GM18951 (cell line): ENCODE measurements around the gene GCSAM.

Experiments
- POLR2A ChIP-seq: IDR thresholded peaks from 4 replicates; pipeline ENCODE4 v1.6.1; 2011; ENCODE audit warnings: mild to moderate bottlenecking; ENCODE audit not compliant: insufficient read length, insufficient read depth; ENCODE audit errors: extremely low read depth
- in situ Hi-C: fragments of 300-500 bp; cut with MboI; formaldehyde crosslinking; loops from one replicate; pipeline ENCODE4 v1.12.0; 2022; ENCODE audit warnings: low sequenced_read_pairs, mixed read lengths, inconsistent platforms; ENCODE audit not compliant: unreplicated experiment

The GCSAM gene

DNA sequence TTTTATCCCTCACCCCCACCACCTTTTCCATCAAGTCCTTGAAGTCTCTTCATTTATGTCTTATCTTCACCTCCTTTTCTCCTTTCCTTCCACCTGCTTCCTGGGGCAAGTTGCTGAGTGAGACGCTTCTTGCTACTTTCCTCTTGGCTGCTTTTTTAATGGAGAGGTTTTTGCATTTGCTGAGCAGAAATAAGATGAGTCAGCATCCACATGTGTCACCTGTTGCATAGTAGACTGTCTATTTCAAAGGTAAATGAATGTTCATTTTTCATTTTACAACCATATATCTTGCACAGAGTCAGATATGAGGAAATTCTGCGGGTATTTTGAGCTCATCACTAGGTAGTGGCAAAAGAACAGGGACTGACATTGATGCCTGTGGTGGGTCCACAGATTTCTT lies 28.3 kb downstream of the GCSAM start:
- TF ChIP-seq POLR2A = no peak
- in situ Hi-C loops = no loop called here

DNA sequence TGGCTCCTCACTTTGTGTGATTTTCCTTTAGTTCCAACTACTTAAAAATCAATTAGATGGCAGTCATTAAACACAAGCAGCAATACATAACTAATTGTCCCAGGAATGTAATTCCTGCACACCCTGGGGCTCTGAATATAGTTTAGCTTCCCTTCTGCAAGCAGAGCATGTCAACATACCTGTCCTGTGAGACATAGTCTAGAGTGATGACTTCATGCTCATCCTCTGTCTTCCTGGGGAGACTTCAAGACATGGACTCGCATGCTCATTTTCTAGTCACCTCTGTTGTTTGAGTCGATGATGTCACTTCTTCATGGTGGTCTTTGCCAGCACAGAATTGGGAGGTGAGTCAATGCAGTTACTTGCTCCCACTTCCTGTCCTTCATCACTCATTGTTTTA lies 31.1 kb downstream of the GCSAM start:
- in situ Hi-C loops = no loop called here
- TF ChIP-seq POLR2A = no peak

DNA sequence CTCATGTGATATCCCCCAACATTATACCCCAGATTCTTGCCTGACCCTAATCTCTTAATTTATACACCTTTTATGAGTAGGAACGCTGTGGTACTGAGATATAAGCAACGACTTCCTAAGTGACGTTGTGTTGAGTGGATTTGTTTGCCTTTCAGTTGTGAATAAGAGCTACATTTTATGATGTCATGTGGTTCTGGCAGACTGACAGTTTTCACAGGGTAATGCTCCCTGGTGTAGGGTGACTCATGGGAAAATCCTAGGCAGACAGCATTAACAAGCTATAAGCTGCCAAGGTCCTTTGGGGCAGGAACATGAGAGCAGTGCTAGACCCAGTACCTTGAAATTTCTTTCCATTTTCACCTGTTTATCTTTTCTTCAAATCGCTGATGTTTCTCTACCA lies 35.7 kb downstream of the GCSAM start:
- no peak for TF ChIP-seq POLR2A
- in situ Hi-C loops = no loop called here

DNA sequence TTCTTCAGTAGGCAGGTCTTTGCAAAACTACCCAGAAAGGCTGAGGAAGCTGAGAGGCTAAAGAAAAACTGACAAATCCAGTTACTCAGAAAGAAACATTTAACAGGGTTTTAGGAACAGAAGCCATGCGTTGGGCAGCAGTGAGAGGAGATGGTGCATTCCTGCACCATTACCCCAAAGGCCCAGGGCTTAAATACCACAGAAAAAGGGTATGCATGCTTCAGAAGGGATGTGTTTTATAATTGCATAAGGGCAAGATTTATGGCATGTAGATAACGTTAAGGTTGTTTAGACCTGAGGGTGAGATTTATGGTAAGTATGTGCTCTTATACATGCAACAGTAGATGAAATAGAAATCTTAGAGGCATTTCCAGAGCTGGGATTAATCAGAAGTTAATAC lies 36.9 kb downstream of the GCSAM start:
- in situ Hi-C loops = no loop called here
- no peak for TF ChIP-seq POLR2A

DNA sequence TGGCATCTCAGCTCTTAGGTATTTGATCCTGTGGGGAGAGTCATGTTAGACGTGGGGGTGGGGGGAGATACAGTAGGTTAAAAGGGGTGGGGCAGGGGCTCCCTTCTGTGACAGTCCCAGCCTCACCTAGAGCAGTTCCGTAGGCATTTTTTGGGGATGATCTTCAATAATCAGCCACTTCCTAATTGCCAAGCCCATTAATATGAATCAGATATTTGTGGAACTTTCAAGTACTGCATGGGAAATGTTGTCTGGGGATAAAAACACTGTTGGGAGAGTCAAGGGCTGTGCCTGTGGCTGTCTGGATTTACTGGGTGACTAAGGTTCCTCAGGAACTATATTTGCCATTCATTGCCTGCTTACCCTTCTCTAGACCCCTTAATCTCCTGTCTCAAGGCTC lies 37.3 kb downstream of the GCSAM start:
- no peak for TF ChIP-seq POLR2A
- in situ Hi-C loops = no loop called here

DNA sequence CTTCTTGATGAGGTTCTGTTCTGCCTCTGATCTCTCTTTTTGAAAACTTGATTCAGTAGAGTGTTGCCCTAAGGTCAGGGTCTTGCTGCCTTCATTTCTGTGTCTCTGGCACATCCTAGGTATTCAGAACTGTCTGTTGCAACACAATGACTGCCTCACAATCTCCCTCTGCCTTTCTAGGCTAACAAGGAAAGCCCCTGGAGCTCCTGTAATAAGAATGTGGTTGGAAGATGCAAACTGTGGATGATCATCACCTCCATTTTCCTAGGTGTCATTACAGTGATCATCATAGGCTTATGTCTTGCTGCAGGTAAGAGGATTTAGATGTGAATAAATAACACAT lies 39.9 kb downstream of the GCSAM start:
- in situ Hi-C loops = no loop called here
- TF ChIP-seq POLR2A = no peak

DNA sequence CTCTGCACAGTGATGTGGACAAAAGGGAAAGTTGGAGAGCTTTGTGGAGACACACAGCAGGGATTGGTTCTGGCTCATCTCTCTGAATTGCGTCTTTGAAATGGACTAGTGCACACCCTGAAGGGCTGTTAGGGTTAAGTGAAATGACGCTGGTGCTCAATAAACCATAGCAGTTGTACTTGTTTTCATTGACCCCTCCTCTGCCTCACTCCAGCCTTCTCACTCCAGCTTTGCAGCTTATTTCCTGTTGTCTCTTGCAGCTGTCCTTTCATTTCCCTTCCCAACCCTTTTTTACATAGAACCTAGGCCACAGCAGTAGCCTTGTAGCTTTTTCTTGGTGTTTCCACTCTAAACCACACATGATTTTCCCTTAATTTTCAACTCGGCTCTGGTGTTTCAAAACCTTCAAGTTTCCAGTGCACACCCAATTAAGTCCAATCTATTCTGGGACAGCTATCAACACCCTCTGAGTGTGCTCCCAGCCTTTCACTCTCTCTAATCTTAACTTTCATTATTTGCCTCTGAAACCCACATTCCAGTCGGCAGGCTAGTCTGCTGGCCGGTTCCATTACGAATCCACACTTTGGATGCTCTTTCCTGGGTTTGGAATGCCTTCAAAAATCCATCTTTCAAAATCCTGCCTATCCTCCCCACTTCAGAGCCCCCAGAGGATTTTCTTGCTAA lies 40.4 kb downstream of the GCSAM start:
- TF ChIP-seq POLR2A = no peak
- in situ Hi-C loops = no loop called here

DNA sequence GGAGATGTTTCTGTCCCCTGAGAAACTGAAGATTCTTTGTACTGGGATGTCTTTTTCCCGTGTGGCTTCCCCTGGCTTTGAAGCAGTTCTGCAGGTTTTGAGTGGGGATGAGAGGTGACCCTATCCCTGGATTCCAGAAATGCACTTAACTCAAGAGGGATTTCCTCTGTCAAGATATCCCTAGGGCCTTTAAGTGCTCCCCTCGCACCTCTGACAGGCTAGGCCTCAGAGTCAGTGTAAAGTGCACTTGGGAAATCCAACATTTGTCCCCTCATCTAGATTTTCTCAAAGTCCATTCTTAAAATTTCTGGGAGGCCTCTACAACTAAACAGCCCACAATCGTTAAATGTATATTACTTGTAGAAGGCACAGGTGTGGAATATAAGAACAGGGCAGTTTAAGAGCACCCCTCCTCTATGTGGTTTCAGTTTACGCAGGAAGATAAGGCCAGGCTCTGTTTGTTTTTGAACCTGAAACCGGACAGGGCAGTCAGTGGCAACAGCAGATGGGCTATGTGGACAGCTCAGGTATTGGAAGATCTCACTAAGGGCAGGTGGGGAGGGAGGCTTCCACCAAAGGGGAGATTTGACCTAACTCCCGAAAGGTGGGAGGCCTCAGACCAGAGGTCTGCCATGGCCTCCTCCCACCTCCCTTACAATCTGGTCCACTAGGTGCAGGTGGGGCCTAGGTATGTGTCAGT lies 42.0 kb downstream of the GCSAM start:
- TF ChIP-seq POLR2A = no peak
- in situ Hi-C loops = no loop called here

DNA sequence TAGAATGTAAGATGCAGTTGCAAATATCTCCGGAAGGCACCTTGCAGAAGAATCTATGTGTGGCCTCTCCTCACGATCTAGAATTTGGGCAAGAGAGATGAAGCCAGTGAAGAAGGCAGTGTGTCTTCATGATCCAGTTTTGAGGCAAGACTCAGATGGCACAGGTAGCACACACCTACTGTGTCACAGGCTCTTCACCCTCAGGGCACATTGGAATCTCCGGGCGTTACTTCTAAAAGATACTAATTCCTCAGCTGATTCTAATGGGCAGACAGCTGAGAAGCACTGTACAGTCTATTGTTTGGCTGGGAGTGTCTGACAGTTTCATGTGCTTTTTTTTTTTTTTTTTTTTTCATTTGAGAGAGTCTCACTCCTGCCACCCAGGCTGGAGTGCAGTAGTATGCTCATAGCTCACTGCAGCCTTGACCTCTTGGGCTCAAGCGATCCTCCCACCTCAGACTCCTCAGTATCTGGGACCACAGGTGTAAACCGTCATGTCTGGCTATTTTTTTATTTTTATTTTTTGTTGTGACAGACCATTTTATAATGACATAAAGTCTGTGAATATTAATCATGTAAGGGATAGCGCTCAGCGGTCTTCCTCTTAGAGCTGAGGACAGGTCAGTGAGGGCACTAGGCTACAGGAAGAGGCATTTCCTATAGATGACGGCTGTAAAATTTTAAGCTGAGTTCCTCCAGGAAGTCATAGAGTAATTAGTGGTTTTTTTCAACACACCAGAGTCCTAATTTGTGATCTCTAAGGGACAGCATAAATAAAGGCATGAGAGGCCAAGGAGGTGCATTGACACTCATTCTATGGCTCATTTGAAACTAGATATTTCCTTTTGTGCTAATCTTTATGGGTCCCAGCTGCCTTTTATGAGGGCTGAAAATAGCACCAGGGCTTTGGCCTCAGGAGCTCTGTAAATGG lies 42.8 kb downstream of the GCSAM start:
- no peak for TF ChIP-seq POLR2A
- in situ Hi-C loops = no loop called here

DNA sequence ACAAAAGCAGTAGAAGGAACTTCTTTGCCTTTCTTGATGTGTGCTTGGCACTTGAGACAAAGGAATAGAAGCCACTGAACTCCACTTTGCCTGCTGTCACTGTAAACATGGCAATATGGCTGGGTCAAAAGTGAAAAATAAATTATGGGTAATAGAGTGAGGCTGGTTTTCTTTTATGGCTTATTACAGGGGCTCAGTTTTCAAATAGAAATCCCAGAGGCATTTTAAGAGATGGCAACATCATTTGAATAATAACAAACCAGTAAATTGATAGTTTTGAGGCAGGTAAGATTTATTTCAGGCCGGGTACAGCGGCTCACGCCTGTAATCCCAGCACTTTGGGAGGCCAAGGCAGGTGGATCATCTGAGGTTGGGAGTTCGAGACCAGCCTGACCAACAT lies 44.1 kb downstream of the GCSAM start:
- in situ Hi-C loops = no loop called here
- TF ChIP-seq POLR2A = no peak

DNA sequence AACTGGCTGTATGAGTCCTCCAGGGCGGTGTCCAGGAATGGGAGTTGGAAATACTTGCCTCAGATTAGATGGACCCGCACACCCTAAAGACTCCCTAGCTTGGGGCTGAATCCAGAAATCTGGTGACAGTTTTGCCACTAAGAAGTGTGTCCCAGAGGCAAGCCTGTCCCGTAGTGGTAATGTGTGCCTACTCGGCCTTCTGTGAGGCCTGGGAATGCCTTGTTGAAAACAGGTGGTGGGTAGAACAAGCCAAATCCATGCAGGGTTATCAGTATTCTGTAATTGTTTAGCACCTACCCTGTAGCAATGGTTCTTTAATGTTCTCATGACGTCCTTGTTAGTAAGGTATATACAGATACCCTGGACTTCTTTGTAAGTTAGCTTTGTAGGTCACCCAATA lies 45.3 kb downstream of the GCSAM start:
- in situ Hi-C loops = no loop called here
- TF ChIP-seq POLR2A = no peak

DNA sequence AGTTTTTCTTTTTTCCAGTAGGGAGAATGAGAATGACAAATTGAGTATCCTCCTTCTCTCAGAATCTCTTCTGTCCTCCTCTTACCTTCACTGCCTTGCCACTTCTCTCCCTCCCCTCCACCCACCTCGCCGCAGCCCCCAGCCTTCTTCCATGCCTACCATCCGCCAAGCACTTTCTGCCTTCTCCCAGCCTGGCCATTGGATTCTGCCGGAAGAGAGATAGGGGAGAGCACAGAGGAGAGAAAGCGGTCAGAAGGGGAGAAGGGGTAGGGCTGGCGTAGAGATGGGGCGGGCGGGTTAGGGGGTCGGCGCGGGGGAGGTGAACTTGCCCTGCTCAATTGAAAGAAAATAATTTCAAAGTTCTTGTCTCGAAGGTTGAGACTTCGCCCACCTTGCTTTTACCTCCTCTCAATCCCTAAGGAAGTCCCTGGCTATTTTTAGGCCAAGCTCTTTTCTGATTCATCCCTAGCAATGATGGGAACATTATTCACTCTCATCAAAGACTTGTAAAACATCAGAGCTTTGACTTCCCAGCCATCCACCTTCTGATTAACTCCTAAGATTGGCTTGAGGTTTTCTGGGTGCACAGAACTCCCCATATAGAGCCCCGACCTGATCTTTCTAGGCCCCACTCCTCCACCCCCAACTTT lies 46.0 kb downstream of the GCSAM start:
- no peak for TF ChIP-seq POLR2A
- in situ Hi-C loops = no loop called here

DNA sequence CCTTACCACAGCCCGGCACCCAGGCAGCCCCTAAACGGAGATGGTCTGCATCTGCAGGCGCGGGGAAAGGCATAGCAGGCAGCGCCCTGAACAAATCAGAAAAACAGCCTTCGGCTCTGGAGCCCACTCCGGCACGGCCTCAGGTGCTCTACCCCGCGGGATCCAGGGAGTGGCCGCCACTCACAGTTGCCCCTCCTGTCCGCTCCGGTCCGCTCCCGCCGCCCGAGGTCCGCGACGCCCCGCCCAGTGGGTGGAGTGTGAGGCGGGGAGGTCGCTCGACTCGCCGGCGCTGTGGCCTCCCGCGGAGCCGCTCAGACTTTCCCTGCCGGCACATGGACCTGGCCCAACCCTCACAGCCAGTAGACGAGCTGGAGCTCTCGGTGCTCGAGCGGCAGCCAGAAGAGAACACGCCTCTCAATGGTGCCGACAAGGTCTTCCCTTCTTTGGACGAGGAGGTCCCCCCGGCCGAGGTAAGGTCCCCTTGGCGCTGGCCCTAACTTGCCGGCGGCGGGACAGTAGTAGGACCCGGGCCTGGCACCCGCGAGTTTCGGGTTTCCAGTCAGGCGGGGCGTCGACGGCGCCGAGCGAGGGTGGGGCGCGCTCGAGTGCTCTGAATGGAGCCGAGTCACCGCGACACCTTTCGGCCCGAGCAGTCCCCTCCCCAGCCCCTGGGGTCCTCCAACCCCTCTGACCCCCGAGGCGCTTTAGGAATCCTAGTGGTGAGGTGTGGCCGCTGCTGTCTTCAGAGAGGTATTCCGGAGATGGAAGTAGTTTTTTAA lies 46.8 kb downstream of the GCSAM start, which contains the start of gene C3orf52:
TSS of gene C3orf52 (plus strand) at position 314 of the 779 bp plus-strand sequence. CDS start at position 333, 19 bp downstream.
- in situ Hi-C loops = no loop called here
- no peak for TF ChIP-seq POLR2A

DNA sequence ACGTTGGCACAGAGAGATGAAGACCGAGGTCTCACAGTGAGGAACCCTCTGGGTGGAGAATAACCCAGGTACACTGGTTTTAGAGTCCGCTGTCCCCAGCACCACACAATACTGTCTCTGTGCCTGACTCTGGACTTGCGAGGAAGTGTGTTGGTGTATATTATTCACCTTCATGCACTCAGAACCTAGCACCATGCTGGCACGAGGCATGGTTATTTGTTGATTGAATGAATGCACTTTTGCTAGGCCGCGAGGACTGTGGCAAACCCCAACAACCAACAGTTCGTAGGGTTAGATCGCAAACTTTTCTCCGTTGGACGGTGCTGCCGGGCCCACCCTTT lies 47.3 kb downstream of the GCSAM start:
- in situ Hi-C loops = no loop called here
- TF ChIP-seq POLR2A = no peak
